K562 (cell line): ENCODE measurements around the gene F2RL2. TPM values are rescaled to one million over a fixed set of nuclear protein-coding genes. Genes with fewer than 3 reads are reported as not detected.
A peak's percentile ranks its signal among the peaks of the same experiment; 100 is the strongest.

Experiments used
- CGGBP1 ChIP-seq: fragments of 250-450 bp; sonication (Bioruptor Pico); IDR thresholded peaks from 2 replicates; pipeline ENCODE4 v1.9.0; 2021; ENCODE audit warnings: mild to moderate bottlenecking
- ILK ChIP-seq: fragments of 450-650 bp; IDR thresholded peaks from 2 replicates; pipeline ENCODE4 v1.6.1; 2016; ENCODE audit warnings: missing genetic modification characterization, low read depth, mild to moderate bottlenecking, missing compliant biosample characterization, moderate library complexity, borderline replicate concordance
- JUND ChIP-seq, 2 experiments: IDR thresholded peaks; 2 replicates in 1 of 2; 3 replicates in 1 of 2; pipeline ENCODE4 v1.6.1; 2011; ENCODE audit warnings: borderline replicate concordance in 2 of 2, low read depth in 2 of 2, low read length in 2 of 2, improper control_type of control experiment in 1 of 2, missing biosample characterization in 1 of 2, missing genetic modification characterization in 1 of 2, missing genetic modification reagents in 1 of 2
- REST ChIP-seq, 2 experiments: fragments of 450-650 bp; formaldehyde crosslinking in 1 of 2; IDR thresholded peaks; 2 replicates each; pipeline versions ENCODE4 v1.4.0 to v1.6.1; 2014 to 2020; ENCODE audit warnings: mild to moderate bottlenecking in 2 of 2, borderline replicate concordance in 1 of 2, low read depth in 1 of 2
- ZBTB49 ChIP-seq: sonication (generic); formaldehyde crosslinking; IDR thresholded peaks from 2 replicates; pipeline ENCODE4 v1.8.0; 2022; ENCODE audit warnings: missing genetic modification reagents, mild to moderate bottlenecking, borderline replicate concordance
- polyA plus RNA-seq, 8 experiments: library from polyadenylated mRNA; depleted of rRNA in 4 of 8; stranded (reverse) in 5 of 8; unstranded in 3 of 8; fragments of >200 nt; fragmentation: Nextera tagmentation in 2 of 8; fragmentation: Illumina TruSeq in 1 of 8; extraction: Ambion mirVana in 2 of 8; extraction: Trizol in 1 of 8; gene quantifications; 2 replicates each; pipeline versions ENCODE4 v1.2.1 to v1.2.3, GENCODE V29; 2011 to 2014; ENCODE audit warnings: inconsistent platforms in 1 of 8, missing spikeins in 1 of 8
- total RNA-seq, 7 experiments: library from RNA; depleted of rRNA in 6 of 7; stranded (reverse); fragments of >200 nt in 6 of 7; fragmentation: Illumina TruSeq in 2 of 7; extraction: Trizol in 2 of 7; gene quantifications; 2 replicates each; pipeline versions ENCODE4 v1.2.1 to v1.2.3, GENCODE V29; 2011 to 2021; ENCODE audit warnings: low replicate concordance in 1 of 7

F2RL2 gene
- total and polyA plus RNA-seq, 9 of the 15 experiments (the other 6 are each of a cell fraction or from before 2014, with no cell fraction given), result 0.03 to 0.12 (median 0.06) TPM; not detected in 3

GRCh38 chr5:76601470-76601869 lies 21.7 kb downstream of the F2RL2 start (continued):
- TF ChIP-seq REST (IDR thresholded peaks at IDR 0.05; ENCODE audit: borderline replicate concordance) (peak; percentile 87), REST (CRISPR knock-in tag; IDR thresholded peaks at IDR 0.05; ENCODE audit: low read depth) (no peak), ILK (tag) (no peak), JUND (IDR thresholded peaks at IDR 0.05; ENCODE audit: borderline replicate concordance, low read depth, low read length) (0 out of 2 replicates have a peak, but pooled peaks have one; percentile 10), JUND (tag; IDR thresholded peaks at IDR 0.05; ENCODE audit: borderline replicate concordance, low read depth, low read length) (no peak), ZBTB49 (CRISPR knock-in tag) (no peak), CGGBP1 (CRISPR knock-in tag) (no peak)
